Keratinocyte (primary cell): ENCODE measurements around the gene DHPS.

Experiments
- CTCF ChIP-seq, 3 experiments: IDR thresholded peaks in 1 of 3; conservative IDR thresholded peaks in 1 of 3; optimal IDR thresholded peaks in 1 of 3; 2 replicates in 2 of 3; 3 replicates in 1 of 3; pipeline versions ENCODE3 to v1.5.1; 2011; ENCODE audit warnings: low read length in 3 of 3, mild to moderate bottlenecking in 3 of 3, moderate library complexity in 2 of 3, control low read depth in 1 of 3, inconsistent platforms in 1 of 3; ENCODE audit not compliant: insufficient read depth in 2 of 3; ENCODE audit errors: extremely low read depth in 1 of 3
- EZH2 ChIP-seq: IDR thresholded peaks from one replicate; pipeline ENCODE4 v1.6.1; 2012; ENCODE audit warnings: inconsistent platforms, mild to moderate bottlenecking, low read length, moderate library complexity

GRCh38 chr19:12730064-12730463, 48.4 kb upstream of the DHPS start:
- TF ChIP-seq CTCF (optimal IDR thresholded peaks at IDR 0.05 in 1 of 3, IDR thresholded peaks at IDR 0.05 in 1 of 3, conservative IDR thresholded peaks at IDR 0.05 in 1 of 3; ENCODE audit: extremely low read depth in 1 of 3, insufficient read depth in 2 of 3, low read length in 3 of 3) (no peak), EZH2 (no peak)
